ENCODE results near the gene CLEC9A. TPM values are rescaled to one million over a fixed set of nuclear protein-coding genes. Genes with fewer than 3 reads are reported as not detected.

CLEC9A gene
- total and polyA plus RNA-seq, 2 donors (not counting 3 experiments of a cell fraction or from before 2014, with no cell fraction given), result not detected

DNA sequence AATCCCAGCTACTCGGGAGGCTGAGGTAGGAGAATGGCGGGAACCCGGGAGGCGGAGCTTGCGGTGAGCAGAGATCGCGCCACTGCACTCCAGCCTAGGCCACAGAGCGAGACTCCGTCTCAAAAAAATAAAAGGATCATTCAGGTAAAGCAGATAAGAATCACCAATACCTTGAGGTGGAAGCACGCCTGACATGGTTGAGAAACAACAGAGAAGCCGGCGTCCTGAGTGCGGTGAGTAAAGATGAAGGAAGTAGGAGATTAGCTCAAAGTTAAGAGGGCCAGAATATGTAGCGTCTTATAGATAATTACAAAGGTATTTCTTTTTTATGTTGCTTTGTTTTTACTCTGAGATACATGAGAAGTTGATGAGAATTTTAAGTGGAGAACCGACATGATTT lies 84.8 kb downstream of the CLEC9A start:
- no peak for FAIRE-seq
- CTCF ChIA-PET, result interaction anchor here (1.7 to 2.1 kb wide), 2 partner anchors 11 to 105 kb away, joined by 4 to 9 read pairs; partner anchors contain the start of gene CLEC12B

More for the DNA sequence above, 84.8 kb downstream of the CLEC9A start:
- TF ChIP-seq POLR2A (IDR thresholded peaks at IDR 0.05; ENCODE audit: low read depth, low read length), result no peak
- TF ChIP-seq, protein P1, sequence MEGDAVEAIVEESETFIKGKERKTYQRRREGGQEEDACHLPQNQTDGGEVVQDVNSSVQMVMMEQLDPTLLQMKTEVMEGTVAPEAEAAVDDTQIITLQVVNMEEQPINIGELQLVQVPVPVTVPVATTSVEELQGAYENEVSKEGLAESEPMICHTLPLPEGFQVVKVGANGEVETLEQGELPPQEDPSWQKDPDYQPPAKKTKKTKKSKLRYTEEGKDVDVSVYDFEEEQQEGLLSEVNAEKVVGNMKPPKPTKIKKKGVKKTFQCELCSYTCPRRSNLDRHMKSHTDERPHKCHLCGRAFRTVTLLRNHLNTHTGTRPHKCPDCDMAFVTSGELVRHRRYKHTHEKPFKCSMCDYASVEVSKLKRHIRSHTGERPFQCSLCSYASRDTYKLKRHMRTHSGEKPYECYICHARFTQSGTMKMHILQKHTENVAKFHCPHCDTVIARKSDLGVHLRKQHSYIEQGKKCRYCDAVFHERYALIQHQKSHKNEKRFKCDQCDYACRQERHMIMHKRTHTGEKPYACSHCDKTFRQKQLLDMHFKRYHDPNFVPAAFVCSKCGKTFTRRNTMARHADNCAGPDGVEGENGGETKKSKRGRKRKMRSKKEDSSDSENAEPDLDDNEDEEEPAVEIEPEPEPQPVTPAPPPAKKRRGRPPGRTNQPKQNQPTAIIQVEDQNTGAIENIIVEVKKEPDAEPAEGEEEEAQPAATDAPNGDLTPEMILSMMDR (IDR thresholded peaks at IDR 0.05; ENCODE audit: extremely low read depth in 1 of 2, insufficient read depth in 1 of 2, low read depth in 1 of 2, low read length in 2 of 2), result no peak
- TF ChIP-seq JUN (IDR thresholded peaks at IDR 0.05; ENCODE audit: borderline replicate concordance, insufficient read depth, insufficient read length, low read depth), result no peak
- TF ChIP-seq MYC (IDR thresholded peaks at IDR 0.05; ENCODE audit: low read depth, low read length), result no peak
- dilution Hi-C loops (cut with MboI; ENCODE audit: extremely low pct_ligation_motif_present, low sequenced_read_pairs) (no loop called here), intact Hi-C loops (cut with micrococcal nuclease) (no loop called here)
- Histone ChIP-seq H3K9me1 (replicated peaks; ENCODE audit: control insufficient read depth, extremely low read depth, insufficient read depth, low read length) (no peaks in the 10 kb centered on the region), H3K36me3 (ENCODE audit: control insufficient read depth in 2 of 2, extremely low read depth in 1 of 2, insufficient read depth in 2 of 2, low read length in 2 of 2) (no peaks in the 10 kb centered on the region), H3K9me3 (replicated peaks; ENCODE audit: control insufficient read depth, insufficient read depth, low read length) (no peaks in the 10 kb centered on the region), H3K9ac (replicated peaks; ENCODE audit: extremely low read depth, insufficient read depth, low read length) (no peak overlapping the region), H2AFZ (ENCODE audit: low read depth, low read length) (no peak overlapping the region), H3K4me2 (ENCODE audit: insufficient read depth, low read length) (no peak overlapping the region), H3K79me2 (ENCODE audit: control insufficient read depth, insufficient read depth, low read length) (no peaks in the 10 kb centered on the region), H4K20me1 (replicated peaks; ENCODE audit: control insufficient read depth, extremely low read depth, insufficient read depth, low read length) (no peaks in the 10 kb centered on the region), H3K4me1 (ENCODE audit: control insufficient read depth, extremely low read depth, insufficient read depth, low read length) (no peaks in the 10 kb centered on the region), H3K27me3 (ENCODE audit: control insufficient read depth in 2 of 2, insufficient read depth in 2 of 2, low read length in 2 of 2) (no peaks in the 10 kb centered on the region), H3K4me3 (replicated peaks in 1 of 3; ENCODE audit: insufficient read depth in 1 of 3, low read depth in 1 of 3, low read length in 3 of 3) (no peak overlapping the region), H3K27ac (ENCODE audit: insufficient read depth, low read depth, low read length) (no peak overlapping the region)
- DNase-seq (ENCODE audit: low read depth, low spot score), result no peak
- POLR2A ChIA-PET, result no interaction called here
- BruUV-seq (replicated peaks), result no TSS peak

Other genes starting within 250 kb of the CLEC9A start
- not detected in 2 replicates for gene KLRF1, start 203.2 kb upstream of the CLEC9A start, total RNA-seq
- gene KLRF1, start 203.2 kb upstream of the CLEC9A start, polyA plus RNA-seq, result not detected in 2 replicates
- gene CLEC2B, start 161.3 kb upstream of the CLEC9A start, total RNA-seq, result 16.4 and 18.3 TPM in 2 replicates
- gene CLEC2B, start 161.3 kb upstream of the CLEC9A start, polyA plus RNA-seq, result 4.4 and 6.7 TPM in 2 replicates
- not detected in 2 replicates for gene KLRF2, start 149.2 kb upstream of the CLEC9A start, total RNA-seq
- not detected in 2 replicates for gene KLRF2, start 149.2 kb upstream of the CLEC9A start, polyA plus RNA-seq
- gene CLEC2A, start 98.3 kb upstream of the CLEC9A start, total RNA-seq, result not detected in 2 replicates
- gene CLEC2A, start 98.3 kb upstream of the CLEC9A start, polyA plus RNA-seq, result not detected in 2 replicates
- gene CLEC12A, start 59.3 kb upstream of the CLEC9A start, total RNA-seq, result not detected in 2 replicates
- not detected in 2 replicates for gene CLEC12A, start 59.3 kb upstream of the CLEC9A start, polyA plus RNA-seq
- not detected in 2 replicates for gene CLEC1B, start 31.6 kb upstream of the CLEC9A start, total RNA-seq
- not detected in 2 replicates for gene CLEC1B, start 31.6 kb upstream of the CLEC9A start, polyA plus RNA-seq
- gene CLEC12B, start 20.1 kb upstream of the CLEC9A start, total RNA-seq, result 1.2 TPM in 2 replicates
- 1.8 and 3.7 TPM in 2 replicates for gene CLEC12B, start 20.1 kb upstream of the CLEC9A start, polyA plus RNA-seq
- gene CLEC1A, start 68.3 kb downstream of the CLEC9A start, total RNA-seq, result 22.5 and 24.2 TPM in 2 replicates
- 21.2 and 22.0 TPM in 2 replicates for gene CLEC1A, start 68.3 kb downstream of the CLEC9A start, polyA plus RNA-seq
- gene CLEC7A, start 99.5 kb downstream of the CLEC9A start, total RNA-seq, result not detected in 2 replicates
- not detected in 2 replicates for gene CLEC7A, start 99.5 kb downstream of the CLEC9A start, polyA plus RNA-seq
- not detected in 2 replicates for gene OLR1, start 141.4 kb downstream of the CLEC9A start, total RNA-seq
- gene OLR1, start 141.4 kb downstream of the CLEC9A start, polyA plus RNA-seq, result not detected in 2 replicates
- gene TMEM52B, start 148.3 kb downstream of the CLEC9A start, total RNA-seq, result 0.24 TPM in 1 of 2 replicates, not detected in the other
- gene TMEM52B, start 148.3 kb downstream of the CLEC9A start, polyA plus RNA-seq, result not detected in 2 replicates
- gene GABARAPL1, start 182.2 kb downstream of the CLEC9A start, total RNA-seq, result 59.4 and 69.0 TPM in 2 replicates
- 64.8 and 65.6 TPM in 2 replicates for gene GABARAPL1, start 182.2 kb downstream of the CLEC9A start, polyA plus RNA-seq

Data from endothelial cell of umbilical vein (primary cell).